GM10248 (cell line): Measurements from ENCODE around the gene BSX.

Experiments used
- CTCF ChIA-PET: fragments of 300-600 bp; sonication (Branson Sonifier 250); formaldehyde crosslinking; extraction: SDS; loops from one replicate; lab custom pipeline; 2021; ENCODE audit warnings: antibody characterized with exemption; lab: Yijun Ruan, JAX
- POLR2A ChIA-PET: fragments of 350-650 bp; sonication (Branson Sonifier 250); formaldehyde crosslinking; extraction: SDS; loops from one replicate; lab custom pipeline; 2020; ENCODE audit warnings: antibody characterized with exemption; lab: Yijun Ruan, JAX
- DNase-seq: peaks from one replicate; pipeline ENCODE4 v3.0.0; 2012; ENCODE audit errors: extremely low spot score
- TF ChIP-seq, protein P1 (sequence below): IDR thresholded peaks from 2 replicates; pipeline ENCODE4 v1.5.1; 2012; ENCODE audit warnings: mild to moderate bottlenecking, low read depth; ENCODE audit errors: extremely low read depth, missing control alignments, control extremely low read depth

BSX gene

GRCh38 chr11:122937983-122938382, 43.7 kb downstream of the BSX start:
- TF ChIP-seq, protein P1, sequence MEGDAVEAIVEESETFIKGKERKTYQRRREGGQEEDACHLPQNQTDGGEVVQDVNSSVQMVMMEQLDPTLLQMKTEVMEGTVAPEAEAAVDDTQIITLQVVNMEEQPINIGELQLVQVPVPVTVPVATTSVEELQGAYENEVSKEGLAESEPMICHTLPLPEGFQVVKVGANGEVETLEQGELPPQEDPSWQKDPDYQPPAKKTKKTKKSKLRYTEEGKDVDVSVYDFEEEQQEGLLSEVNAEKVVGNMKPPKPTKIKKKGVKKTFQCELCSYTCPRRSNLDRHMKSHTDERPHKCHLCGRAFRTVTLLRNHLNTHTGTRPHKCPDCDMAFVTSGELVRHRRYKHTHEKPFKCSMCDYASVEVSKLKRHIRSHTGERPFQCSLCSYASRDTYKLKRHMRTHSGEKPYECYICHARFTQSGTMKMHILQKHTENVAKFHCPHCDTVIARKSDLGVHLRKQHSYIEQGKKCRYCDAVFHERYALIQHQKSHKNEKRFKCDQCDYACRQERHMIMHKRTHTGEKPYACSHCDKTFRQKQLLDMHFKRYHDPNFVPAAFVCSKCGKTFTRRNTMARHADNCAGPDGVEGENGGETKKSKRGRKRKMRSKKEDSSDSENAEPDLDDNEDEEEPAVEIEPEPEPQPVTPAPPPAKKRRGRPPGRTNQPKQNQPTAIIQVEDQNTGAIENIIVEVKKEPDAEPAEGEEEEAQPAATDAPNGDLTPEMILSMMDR, result no peak
- no peak for DNase-seq
- ChIA-PET POLR2A (no interaction called here), CTCF (interaction anchor here (1.3 to 1.6 kb wide), 2 partner anchors 10 to 83 kb away, joined by 3 to 5 read pairs; no protein-coding TSS in a partner anchor)

- CTCF ChIA-PET, result interaction anchor here (1.1 to 2.0 kb wide), 6 partner anchors 12 to 90 kb away, joined by 3 to 7 read pairs (median 4); no protein-coding TSS in a partner anchor
- POLR2A ChIA-PET, result no interaction called here
- TF ChIP-seq, protein P1, result no peak
- no peak for DNase-seq
Measured at GRCh38 chr11:122933416-122933815, 48.2 kb downstream of the BSX start.

DNA sequence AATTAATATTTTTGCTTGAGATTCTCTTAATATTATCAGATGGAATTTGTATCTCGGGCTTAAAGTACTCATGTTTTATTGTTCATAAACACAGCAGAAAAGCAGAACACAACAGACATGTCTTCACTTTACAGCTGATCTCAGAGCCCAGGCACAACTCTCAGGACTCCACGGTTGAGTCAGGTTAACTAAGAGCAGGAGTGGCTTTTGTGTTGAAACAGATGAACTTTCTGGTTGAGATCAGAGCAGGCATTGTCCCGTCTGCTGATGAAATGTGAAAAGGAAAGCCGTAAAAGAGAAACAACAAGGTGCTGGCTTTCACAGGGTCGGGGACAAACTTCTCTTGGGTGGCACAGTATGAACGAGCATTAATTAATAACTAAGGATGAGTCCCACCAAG, 50.1 kb downstream of the BSX start:
- POLR2A ChIA-PET, result no interaction called here
- CTCF ChIA-PET, result no interaction called here
- DNase-seq, result no peak
- TF ChIP-seq, protein P1, result no peak
